GM18511 (cell line): Measurements from ENCODE around the gene TENT4A.

Source experiments
- ATAC-seq: cut with Tn5 transposase; IDR thresholded peaks from one replicate; pipeline ENCODE4 v1.9.1; 2021; ENCODE audit warnings: mild to moderate bottlenecking, moderate library complexity; ENCODE audit not compliant: unreplicated experiment

TENT4A gene

GRCh38 chr5:6749026-6749716 lies 35.9 kb downstream of the TENT4A start:
- no peak for ATAC-seq

- no peak for ATAC-seq
Observed at GRCh38 chr5:6750142-6750840, 37.1 kb downstream of the TENT4A start.

- ATAC-seq, result no peak
Observed at GRCh38 chr5:6750951-6751685, 37.9 kb downstream of the TENT4A start.

- ATAC-seq, result no peak
Observed at GRCh38 chr5:6752236-6752635, 39.0 kb downstream of the TENT4A start.

- no peak for ATAC-seq
Observed at GRCh38 chr5:6752782-6753181, 39.5 kb downstream of the TENT4A start.

GRCh38 chr5:6753851-6754250 lies 40.6 kb downstream of the TENT4A start:
- no peak for ATAC-seq

- no peak for ATAC-seq
Observed at GRCh38 chr5:6754766-6755165, 41.5 kb downstream of the TENT4A start.

- no peak for ATAC-seq
Observed at GRCh38 chr5:6755519-6755918, 42.3 kb downstream of the TENT4A start.

- ATAC-seq, result no peak
Observed at GRCh38 chr5:6755941-6756340, 42.7 kb downstream of the TENT4A start.

GRCh38 chr5:6757414-6757969 lies 44.3 kb downstream of the TENT4A start:
- ATAC-seq, result no peak

GRCh38 chr5:6758236-6758635 lies 45.0 kb downstream of the TENT4A start:
- ATAC-seq, result no peak

- ATAC-seq, result no peak
Observed at GRCh38 chr5:6758706-6759105, 45.5 kb downstream of the TENT4A start.

GRCh38 chr5:6759401-6759800 lies 46.2 kb downstream of the TENT4A start:
- no peak for ATAC-seq

GRCh38 chr5:6759983-6760382 lies 46.8 kb downstream of the TENT4A start:
- no peak for ATAC-seq

GRCh38 chr5:6760686-6761085 lies 47.5 kb downstream of the TENT4A start:
- ATAC-seq, result no peak

- no peak for ATAC-seq
Observed at GRCh38 chr5:6761333-6761732, 48.1 kb downstream of the TENT4A start.

GRCh38 chr5:6762116-6762515 lies 48.9 kb downstream of the TENT4A start:
- ATAC-seq, result no peak

- ATAC-seq, result no peak
Observed at GRCh38 chr5:6762697-6763096, 49.5 kb downstream of the TENT4A start.

GRCh38 chr5:6763191-6763590 lies 50.0 kb downstream of the TENT4A start:
- ATAC-seq, result no peak

GRCh38 chr5:6765612-6766525 lies 52.6 kb downstream of the TENT4A start:
- peak; percentile 78 for ATAC-seq
